GM23338 (cell line): ENCODE results near the gene FUCA1. TPM values are rescaled to one million over a fixed set of nuclear protein-coding genes. Genes with fewer than 3 reads are reported as not detected.

Source experiments
- ATAC-seq: fragments of 200-7000 bp; cut with Tn5 transposase; 3 replicates; pipeline ENCODE4 v1.9.1; 2020
- DNase-seq: peaks from one replicate; pipeline ENCODE4 v3.0.0-alpha.2; 2015; ENCODE audit warnings: low spot score
- H2AFZ ChIP-seq: fragments of 200-600 bp; sonication (generic); 2 replicates; pipeline ENCODE4 v1.8.0; 2016; ENCODE audit warnings: antibody characterized with exemption, mild to moderate bottlenecking, moderate library complexity
- H3F3A ChIP-seq: fragments of 200-600 bp; sonication (generic); replicated peaks from 2 replicates; pipeline ENCODE4 v1.8.0; 2017; ENCODE audit warnings: antibody characterized with exemption, mixed run types, low read depth
- H3K27ac ChIP-seq: fragments of 200-600 bp; sonication (generic); 2 replicates; pipeline ENCODE4 v1.6.1; 2016; ENCODE audit warnings: low read depth
- H3K27me3 ChIP-seq: fragments of 200-600 bp; sonication (generic); 2 replicates; pipeline ENCODE4 v1.8.0; 2016; ENCODE audit warnings: mild to moderate bottlenecking, mixed run types, moderate library complexity; ENCODE audit not compliant: insufficient read depth
- H3K36me3 ChIP-seq: fragments of 200-600 bp; sonication (generic); 2 replicates; pipeline ENCODE4 v1.8.0; 2016; ENCODE audit warnings: mild to moderate bottlenecking; ENCODE audit not compliant: insufficient read depth
- H3K4me1 ChIP-seq: fragments of 200-600 bp; sonication (generic); 2 replicates; pipeline ENCODE4 v1.8.0; 2016; ENCODE audit warnings: mild to moderate bottlenecking, moderate library complexity; ENCODE audit not compliant: insufficient read depth
- H3K4me2 ChIP-seq: fragments of 200-600 bp; sonication (generic); 2 replicates; pipeline ENCODE4 v1.7.1; 2017; ENCODE audit warnings: mixed run types
- H3K4me3 ChIP-seq: fragments of 200-600 bp; sonication (generic); 2 replicates; pipeline ENCODE4 v1.6.1; 2016; ENCODE audit warnings: mixed run types
- H3K79me2 ChIP-seq: fragments of 200-600 bp; sonication (generic); replicated peaks from 2 replicates; pipeline ENCODE4 v1.8.0; 2017; ENCODE audit warnings: mild to moderate bottlenecking; ENCODE audit not compliant: insufficient read depth
- H3K9me2 ChIP-seq: fragments of 200-600 bp; sonication (generic); 2 replicates; pipeline ENCODE4 v1.8.0; 2017; ENCODE audit not compliant: insufficient read depth
- H4K20me1 ChIP-seq: fragments of 200-600 bp; sonication (generic); replicated peaks from 2 replicates; pipeline ENCODE4 v1.8.0; 2017; ENCODE audit warnings: mild to moderate bottlenecking; ENCODE audit not compliant: insufficient read depth
- H3K27ac Mint-ChIP-seq: 2 replicates; pipeline ENCODE4 v1.8.0; 2020; ENCODE audit warnings: inconsistent platforms, mild to moderate bottlenecking, moderate library complexity, mixed read lengths
- H3K27me3 Mint-ChIP-seq: 3 replicates; pipeline ENCODE4 v1.8.0; 2022; ENCODE audit warnings: low read depth, mild to moderate bottlenecking, moderate library complexity, mixed read lengths, inconsistent platforms; ENCODE audit not compliant: insufficient read depth, poor library complexity
- H3K36me3 Mint-ChIP-seq: 3 replicates; pipeline ENCODE4 v1.8.0; 2021; ENCODE audit warnings: low read depth, mild to moderate bottlenecking, inconsistent platforms, moderate library complexity, mixed read lengths
- H3K4me1 Mint-ChIP-seq: 3 replicates; pipeline ENCODE4 v1.8.0; 2020; ENCODE audit warnings: mild to moderate bottlenecking, inconsistent platforms, mixed read lengths
- H3K4me3 Mint-ChIP-seq: 3 replicates; pipeline ENCODE4 v1.8.0; 2021; ENCODE audit warnings: moderate library complexity, mild to moderate bottlenecking, inconsistent platforms, mixed read lengths
- H3K9me3 Mint-ChIP-seq: 3 replicates; pipeline ENCODE4 v1.8.0; 2020; ENCODE audit warnings: moderate library complexity, mild to moderate bottlenecking, inconsistent platforms, mixed read lengths
- CREB1 ChIP-seq: fragments of 250-450 bp; sonication (Bioruptor Pico); IDR thresholded peaks from 2 replicates; pipeline ENCODE4 v1.5.0; 2020; ENCODE audit warnings: low read depth, mild to moderate bottlenecking, moderate library complexity
- EZH2 ChIP-seq: fragments of 200-600 bp; sonication (generic); IDR thresholded peaks from one replicate; pipeline ENCODE4 v1.8.0; 2017; ENCODE audit warnings: antibody characterized with exemption, mild to moderate bottlenecking, low read depth; ENCODE audit not compliant: unreplicated experiment
- EZH2phosphoT487 ChIP-seq: fragments of 200-600 bp; sonication (generic); IDR thresholded peaks from one replicate; pipeline ENCODE4 v1.8.1; 2018; ENCODE audit warnings: antibody characterized with exemption; ENCODE audit not compliant: unreplicated experiment
- NANOG ChIP-seq: IDR thresholded peaks from 2 replicates; pipeline ENCODE4 v1.6.1; 2016; ENCODE audit warnings: antibody characterized with exemption, borderline replicate concordance
- POLR2AphosphoS5 ChIP-seq: IDR thresholded peaks from 2 replicates; pipeline ENCODE4 v1.6.1; 2016; ENCODE audit warnings: antibody characterized with exemption, low read depth
- STAT1 ChIP-seq: IDR thresholded peaks from one replicate; pipeline ENCODE4 v1.6.1; 2016; ENCODE audit warnings: antibody characterized with exemption; ENCODE audit not compliant: unreplicated experiment
- ZNF114 ChIP-seq: fragments of 250-450 bp; sonication (Bioruptor Pico); IDR thresholded peaks from 2 replicates; pipeline ENCODE4 v1.5.0; 2020; ENCODE audit warnings: mild to moderate bottlenecking, moderate library complexity
- ZNF331 ChIP-seq: fragments of 250-450 bp; sonication (Bioruptor Pico); IDR thresholded peaks from 2 replicates; pipeline ENCODE4 v1.5.0; 2020; ENCODE audit warnings: low read depth, mild to moderate bottlenecking, moderate library complexity
- polyA plus RNA-seq: library from polyadenylated mRNA; unstranded; fragments of >200 nt; fragmentation: Nextera tagmentation; extraction: Ambion mirVana; gene quantifications from 2 replicates; pipeline ENCODE4 v1.2.1, GENCODE V29; 2016
- total RNA-seq: library from RNA; depleted of rRNA; stranded (reverse); fragments of >200 nt; shearing (Covaris generic); gene quantifications from 2 replicates; pipeline ENCODE4 v1.2.3, GENCODE V29; 2014
- TF ChIP-seq, protein P1 (sequence below): IDR thresholded peaks from 2 replicates; pipeline ENCODE4 v1.6.1; 2016; ENCODE audit warnings: antibody characterized with exemption
- TF ChIP-seq, protein P2 (sequence below), 2 experiments: fragments of 200-600 bp in 1 of 2; sonication (generic) in 1 of 2; conservative IDR thresholded peaks; 2 replicates each; pipeline versions ENCODE4 v1.5.1 to v1.6.1; 2016 to 2017; ENCODE audit warnings: antibody characterized with exemption in 2 of 2, low read depth in 2 of 2, mild to moderate bottlenecking in 2 of 2, moderate library complexity in 1 of 2
- TF ChIP-seq, protein P3 (sequence below): IDR thresholded peaks from one replicate; pipeline ENCODE4 v1.6.1; 2018; ENCODE audit warnings: antibody characterized with exemption; ENCODE audit not compliant: unreplicated experiment

The FUCA1 gene
- total and polyA plus RNA-seq, 2 experiments from 2014 or later: 4.4 to 8.5 TPM

GRCh38 chr1:23817633-23818032, 50.5 kb downstream of the FUCA1 start:
- ATAC-seq: no peak
- H4K20me1 ChIP-seq: no peaks in the 10 kb centered on the region
- no peaks in the 10 kb centered on the region; the same call in 2 of the 3 replicates for H3K9me3 Mint-ChIP-seq
- no peaks in the 10 kb centered on the region for H3F3A ChIP-seq
- H3K4me1 Mint-ChIP-seq: no peaks in the 10 kb centered on the region
- no peak overlapping the region for H3K27ac Mint-ChIP-seq
- no peaks in the 10 kb centered on the region for H3K79me2 ChIP-seq
- no peak overlapping the region for H2AFZ ChIP-seq
- no peaks in the 10 kb centered on the region for H3K9me2 ChIP-seq
- H3K27me3 Mint-ChIP-seq: peaks cover 5% of the 10 kb centered on the region
- no peak overlapping the region for H3K4me3 ChIP-seq
- H3K36me3 Mint-ChIP-seq: no peaks in the 10 kb centered on the region
- H3K27me3 ChIP-seq: no peaks in the 10 kb centered on the region
- no peak overlapping the region for H3K4me2 ChIP-seq
- H3K4me1 ChIP-seq: no peaks in the 10 kb centered on the region
- no peak overlapping the region for H3K27ac ChIP-seq
- H3K36me3 ChIP-seq: no peaks in the 10 kb centered on the region
- TF ChIP-seq NANOG (no peak), STAT1 (no peak), EZH2 (no peak), ZNF114 (CRISPR knock-in tag) (no peak), EZH2phosphoT487 (no peak), POLR2AphosphoS5 (no peak), ZNF331 (no peak), CREB1 (CRISPR knock-in tag) (no peak)
- TF ChIP-seq, protein P1, sequence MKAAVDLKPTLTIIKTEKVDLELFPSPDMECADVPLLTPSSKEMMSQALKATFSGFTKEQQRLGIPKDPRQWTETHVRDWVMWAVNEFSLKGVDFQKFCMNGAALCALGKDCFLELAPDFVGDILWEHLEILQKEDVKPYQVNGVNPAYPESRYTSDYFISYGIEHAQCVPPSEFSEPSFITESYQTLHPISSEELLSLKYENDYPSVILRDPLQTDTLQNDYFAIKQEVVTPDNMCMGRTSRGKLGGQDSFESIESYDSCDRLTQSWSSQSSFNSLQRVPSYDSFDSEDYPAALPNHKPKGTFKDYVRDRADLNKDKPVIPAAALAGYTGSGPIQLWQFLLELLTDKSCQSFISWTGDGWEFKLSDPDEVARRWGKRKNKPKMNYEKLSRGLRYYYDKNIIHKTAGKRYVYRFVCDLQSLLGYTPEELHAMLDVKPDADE: no peak
- TF ChIP-seq, protein P2, sequence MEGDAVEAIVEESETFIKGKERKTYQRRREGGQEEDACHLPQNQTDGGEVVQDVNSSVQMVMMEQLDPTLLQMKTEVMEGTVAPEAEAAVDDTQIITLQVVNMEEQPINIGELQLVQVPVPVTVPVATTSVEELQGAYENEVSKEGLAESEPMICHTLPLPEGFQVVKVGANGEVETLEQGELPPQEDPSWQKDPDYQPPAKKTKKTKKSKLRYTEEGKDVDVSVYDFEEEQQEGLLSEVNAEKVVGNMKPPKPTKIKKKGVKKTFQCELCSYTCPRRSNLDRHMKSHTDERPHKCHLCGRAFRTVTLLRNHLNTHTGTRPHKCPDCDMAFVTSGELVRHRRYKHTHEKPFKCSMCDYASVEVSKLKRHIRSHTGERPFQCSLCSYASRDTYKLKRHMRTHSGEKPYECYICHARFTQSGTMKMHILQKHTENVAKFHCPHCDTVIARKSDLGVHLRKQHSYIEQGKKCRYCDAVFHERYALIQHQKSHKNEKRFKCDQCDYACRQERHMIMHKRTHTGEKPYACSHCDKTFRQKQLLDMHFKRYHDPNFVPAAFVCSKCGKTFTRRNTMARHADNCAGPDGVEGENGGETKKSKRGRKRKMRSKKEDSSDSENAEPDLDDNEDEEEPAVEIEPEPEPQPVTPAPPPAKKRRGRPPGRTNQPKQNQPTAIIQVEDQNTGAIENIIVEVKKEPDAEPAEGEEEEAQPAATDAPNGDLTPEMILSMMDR (conservative IDR thresholded peaks at IDR 0.05; ENCODE audit: low read depth in 2 of 2): no peak
- H3K4me3 Mint-ChIP-seq: no peak overlapping the region
- no peak for DNase-seq

GRCh38 chr1:23816906-23817305, 51.2 kb downstream of the FUCA1 start:
- H4K20me1 ChIP-seq: no peaks in the 10 kb centered on the region
- Mint-ChIP-seq H3K4me3 (no peak overlapping the region), H3K27ac (no peak overlapping the region), H3K9me3 (no peaks in the 10 kb centered on the region; the same call in 2 of the 3 replicates), H3K36me3 (no peaks in the 10 kb centered on the region), H3K27me3 (peaks cover 5% of the 10 kb centered on the region), H3K4me1 (no peaks in the 10 kb centered on the region)
- no peaks in the 10 kb centered on the region for H3K79me2 ChIP-seq
- no peaks in the 10 kb centered on the region for H3F3A ChIP-seq
- no peak for ATAC-seq
- no peak overlapping the region for H3K4me3 ChIP-seq
- no peaks in the 10 kb centered on the region for H3K27me3 ChIP-seq
- no peaks in the 10 kb centered on the region for H3K4me1 ChIP-seq
- no peak overlapping the region for H2AFZ ChIP-seq
- no peak for DNase-seq
- no peaks in the 10 kb centered on the region for H3K36me3 ChIP-seq
- no peak overlapping the region for H3K27ac ChIP-seq
- no peaks in the 10 kb centered on the region for H3K9me2 ChIP-seq
- no peak overlapping the region for H3K4me2 ChIP-seq
- TF ChIP-seq, protein P3, sequence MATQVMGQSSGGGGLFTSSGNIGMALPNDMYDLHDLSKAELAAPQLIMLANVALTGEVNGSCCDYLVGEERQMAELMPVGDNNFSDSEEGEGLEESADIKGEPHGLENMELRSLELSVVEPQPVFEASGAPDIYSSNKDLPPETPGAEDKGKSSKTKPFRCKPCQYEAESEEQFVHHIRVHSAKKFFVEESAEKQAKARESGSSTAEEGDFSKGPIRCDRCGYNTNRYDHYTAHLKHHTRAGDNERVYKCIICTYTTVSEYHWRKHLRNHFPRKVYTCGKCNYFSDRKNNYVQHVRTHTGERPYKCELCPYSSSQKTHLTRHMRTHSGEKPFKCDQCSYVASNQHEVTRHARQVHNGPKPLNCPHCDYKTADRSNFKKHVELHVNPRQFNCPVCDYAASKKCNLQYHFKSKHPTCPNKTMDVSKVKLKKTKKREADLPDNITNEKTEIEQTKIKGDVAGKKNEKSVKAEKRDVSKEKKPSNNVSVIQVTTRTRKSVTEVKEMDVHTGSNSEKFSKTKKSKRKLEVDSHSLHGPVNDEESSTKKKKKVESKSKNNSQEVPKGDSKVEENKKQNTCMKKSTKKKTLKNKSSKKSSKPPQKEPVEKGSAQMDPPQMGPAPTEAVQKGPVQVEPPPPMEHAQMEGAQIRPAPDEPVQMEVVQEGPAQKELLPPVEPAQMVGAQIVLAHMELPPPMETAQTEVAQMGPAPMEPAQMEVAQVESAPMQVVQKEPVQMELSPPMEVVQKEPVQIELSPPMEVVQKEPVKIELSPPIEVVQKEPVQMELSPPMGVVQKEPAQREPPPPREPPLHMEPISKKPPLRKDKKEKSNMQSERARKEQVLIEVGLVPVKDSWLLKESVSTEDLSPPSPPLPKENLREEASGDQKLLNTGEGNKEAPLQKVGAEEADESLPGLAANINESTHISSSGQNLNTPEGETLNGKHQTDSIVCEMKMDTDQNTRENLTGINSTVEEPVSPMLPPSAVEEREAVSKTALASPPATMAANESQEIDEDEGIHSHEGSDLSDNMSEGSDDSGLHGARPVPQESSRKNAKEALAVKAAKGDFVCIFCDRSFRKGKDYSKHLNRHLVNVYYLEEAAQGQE: no peak
- no peak for TF ChIP-seq EZH2phosphoT487
